Stimulated activated CD8-positive, alpha-beta memory T cell treated with anti-CD3 and anti-CD28 coated beads, Interleukin-4, amount 100 ng/mL, for 24 hours (primary cell): ENCODE measurements around the gene CYFIP1.

ENCODE experiments used
- DNase-seq: peaks from one replicate; pipeline ENCODE4 v3.0.0-alpha.2; 2020; ENCODE audit warnings: low read depth

Gene CYFIP1

DNA sequence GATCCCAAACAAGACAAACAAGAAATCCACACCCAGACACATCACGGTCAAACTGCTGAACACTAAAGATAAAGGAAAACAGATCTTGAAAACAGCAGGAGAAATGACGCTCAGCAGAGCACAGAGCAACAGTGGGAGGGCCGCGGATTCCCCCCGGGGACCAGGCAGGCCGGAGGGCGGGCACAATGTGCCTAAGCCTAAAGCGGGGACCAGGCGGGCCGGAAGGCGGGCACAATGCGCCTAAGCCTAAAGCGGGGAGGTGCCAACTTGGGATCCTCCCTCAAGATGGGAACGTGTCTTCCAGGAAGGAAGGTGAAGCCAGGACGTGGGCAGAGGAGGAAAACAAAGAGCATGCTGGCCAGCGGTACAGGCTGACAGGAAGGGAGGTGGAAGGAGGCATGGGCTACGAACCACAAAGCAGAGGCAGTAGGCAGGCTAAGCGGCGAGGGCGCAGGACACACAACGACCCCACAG is 31.1 kb downstream of the CYFIP1 start:
- DNase-seq, result peak; percentile 6

DNA sequence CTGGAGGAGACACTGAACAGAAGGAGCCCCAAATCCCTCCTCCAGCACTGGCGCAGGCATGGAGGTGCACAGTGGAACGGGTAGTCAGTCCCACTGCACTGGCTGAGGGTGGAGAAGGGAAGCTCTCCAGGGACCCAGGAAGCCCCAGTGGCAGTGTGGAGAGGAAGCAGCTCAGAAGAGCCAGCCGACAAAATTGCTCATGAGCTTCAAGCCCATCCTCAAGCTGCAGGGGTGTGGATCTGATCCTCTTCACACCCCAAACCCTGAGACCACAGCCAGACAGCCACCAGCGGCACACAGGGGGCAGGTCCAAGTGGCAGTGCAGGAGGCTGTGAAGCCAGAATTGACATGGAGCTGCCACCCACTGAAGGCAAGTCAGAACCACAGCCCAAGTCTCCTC is 32.1 kb downstream of the CYFIP1 start:
- DNase-seq, result no peak

DNA sequence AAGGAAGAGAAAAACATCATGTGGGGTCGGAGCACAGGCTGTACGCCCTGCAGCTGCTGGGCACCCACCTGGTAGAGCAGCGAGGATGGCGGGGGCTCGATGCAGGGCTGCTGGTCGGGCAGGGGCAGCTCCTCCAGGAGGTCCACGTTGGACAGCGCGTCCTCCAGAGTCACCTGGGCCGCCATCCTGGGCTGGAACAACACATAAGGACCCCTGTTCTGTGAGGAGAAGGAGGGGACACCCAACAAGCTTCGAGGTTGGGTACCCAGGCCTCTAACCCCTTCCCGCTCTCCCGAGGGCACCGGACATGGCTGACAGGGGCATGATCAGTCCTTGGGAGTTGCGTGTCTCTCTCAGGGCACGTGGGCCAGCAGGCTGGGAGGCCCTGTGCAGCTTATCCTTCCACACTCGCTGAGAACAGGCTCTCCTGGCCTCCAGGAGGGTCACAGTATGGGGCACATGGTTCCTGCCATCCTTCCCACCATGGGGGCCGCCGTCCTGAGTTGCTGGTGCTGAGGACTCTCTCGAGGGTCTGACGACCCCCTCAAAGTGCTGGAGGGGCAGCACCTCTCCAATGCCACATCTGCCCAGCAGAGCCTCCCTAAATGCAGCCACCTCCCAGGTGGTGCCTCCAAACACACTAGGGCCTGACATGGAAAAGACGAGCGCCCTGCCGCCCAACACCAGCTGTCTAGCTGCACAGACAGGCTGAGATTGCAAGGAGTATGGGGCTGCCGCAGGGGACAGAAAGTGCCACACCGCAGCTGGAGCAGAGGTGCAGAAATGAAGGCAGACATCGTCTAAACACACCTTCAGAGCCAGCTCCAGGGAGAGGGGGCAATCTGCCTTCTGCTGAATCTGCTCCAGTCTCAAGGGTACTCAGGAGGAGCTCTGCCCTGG is 32.8 kb downstream of the CYFIP1 start:
- no peak for DNase-seq

DNA sequence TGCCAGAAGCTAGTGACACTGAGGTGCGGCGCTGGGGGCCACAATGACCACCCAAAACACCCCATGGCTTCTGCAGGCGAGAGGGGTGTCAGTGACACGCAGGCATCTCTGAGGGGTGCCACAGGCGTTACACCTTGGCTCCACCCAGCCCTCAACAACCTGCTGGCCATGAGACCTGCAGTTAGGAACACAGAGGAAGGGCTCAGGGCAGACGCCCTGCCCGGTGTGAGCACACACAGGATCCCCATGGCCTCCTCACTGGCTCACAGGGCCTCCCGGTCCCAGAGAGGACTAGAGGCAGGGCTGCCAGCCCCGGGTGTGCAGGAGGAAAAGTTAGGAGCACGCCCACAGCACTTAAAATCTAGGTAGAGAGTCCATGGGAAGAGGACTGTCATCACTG is 35.1 kb downstream of the CYFIP1 start:
- DNase-seq, result no peak

DNA sequence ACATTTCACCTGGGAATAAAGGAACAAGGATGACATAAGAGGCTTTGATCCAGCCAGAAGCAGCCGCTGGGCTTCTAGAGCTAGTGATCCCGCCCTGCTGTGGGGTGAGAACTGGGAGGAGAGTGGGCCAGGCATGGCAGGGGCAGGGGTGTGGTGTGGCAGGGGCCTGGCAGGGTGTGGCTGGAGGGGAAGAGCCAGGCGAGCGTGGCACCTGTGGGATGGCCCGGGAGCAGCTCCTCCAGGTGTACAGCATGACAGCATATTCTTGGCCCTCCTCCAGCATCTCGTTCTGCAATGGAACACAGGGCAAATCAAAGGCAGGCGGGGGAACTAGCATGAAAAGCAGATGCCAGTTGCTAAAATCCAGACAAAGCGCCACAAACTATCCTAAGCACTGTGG is 35.5 kb downstream of the CYFIP1 start:
- DNase-seq, result no peak

DNA sequence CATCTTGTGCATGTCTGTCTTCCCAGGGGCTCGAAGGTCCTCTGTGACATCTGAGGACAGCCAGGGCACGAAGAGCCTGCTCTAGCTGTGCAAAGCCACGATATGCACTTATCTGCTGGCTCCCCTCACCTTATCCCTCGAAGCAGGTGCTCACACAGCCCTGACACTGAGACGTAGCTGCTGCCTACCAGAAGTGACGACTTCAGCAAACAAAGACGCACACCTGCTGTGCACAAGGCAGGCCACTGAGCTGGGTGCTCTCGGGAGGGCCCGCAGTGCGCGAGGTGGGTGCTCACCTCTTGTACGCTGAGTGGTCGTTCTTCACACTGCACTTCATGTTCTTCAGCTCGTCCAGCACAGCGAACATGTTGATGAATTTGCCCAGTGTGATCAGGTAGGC is 37.3 kb downstream of the CYFIP1 start:
- DNase-seq, result no peak

DNA sequence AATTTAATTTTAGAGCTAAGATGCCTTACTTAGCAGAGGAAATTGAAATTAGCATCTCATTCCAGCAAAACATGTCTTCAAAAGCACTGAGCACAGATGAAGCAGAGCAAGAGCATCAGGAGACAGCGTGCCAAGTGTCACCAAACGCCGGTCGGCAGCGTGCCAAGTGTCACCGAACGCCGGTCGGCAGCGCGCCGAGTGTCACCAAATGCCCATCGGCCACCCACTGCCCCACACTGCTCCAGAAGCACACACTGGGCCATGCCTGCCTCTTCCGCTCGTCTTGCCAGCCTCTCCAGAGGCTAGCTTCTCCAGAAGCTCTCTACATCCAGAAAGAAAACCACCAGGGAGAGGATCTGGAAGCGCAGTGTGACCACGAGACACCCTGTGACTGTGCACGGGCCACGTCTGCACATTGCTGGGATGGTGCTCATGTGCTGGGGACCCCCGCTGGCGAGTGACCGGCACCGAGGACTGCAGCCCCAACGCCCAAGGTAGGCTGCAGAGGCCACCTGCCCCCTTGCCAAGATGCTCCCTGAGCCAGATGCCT is 37.8 kb downstream of the CYFIP1 start:
- DNase-seq, result no peak

DNA sequence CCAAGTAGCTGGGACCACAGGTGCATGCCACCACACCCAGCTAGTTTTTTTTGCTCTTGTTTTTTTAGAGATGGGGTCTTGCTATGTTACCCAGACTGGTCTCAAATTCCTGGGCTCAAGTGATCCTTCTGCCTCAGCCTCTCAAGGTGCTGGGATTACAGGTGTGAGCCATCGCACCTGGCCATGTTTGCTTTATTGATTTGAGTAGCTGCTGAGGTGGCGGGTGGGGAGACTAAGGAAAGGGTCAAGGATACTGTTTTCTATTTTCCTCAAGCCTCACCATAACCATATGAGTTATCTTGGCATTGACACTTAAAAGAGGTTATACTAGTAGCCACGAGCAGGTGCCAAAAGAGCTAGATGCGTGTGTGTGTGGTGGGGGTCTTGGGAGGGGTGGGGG is 39.0 kb downstream of the CYFIP1 start:
- DNase-seq, result no peak

DNA sequence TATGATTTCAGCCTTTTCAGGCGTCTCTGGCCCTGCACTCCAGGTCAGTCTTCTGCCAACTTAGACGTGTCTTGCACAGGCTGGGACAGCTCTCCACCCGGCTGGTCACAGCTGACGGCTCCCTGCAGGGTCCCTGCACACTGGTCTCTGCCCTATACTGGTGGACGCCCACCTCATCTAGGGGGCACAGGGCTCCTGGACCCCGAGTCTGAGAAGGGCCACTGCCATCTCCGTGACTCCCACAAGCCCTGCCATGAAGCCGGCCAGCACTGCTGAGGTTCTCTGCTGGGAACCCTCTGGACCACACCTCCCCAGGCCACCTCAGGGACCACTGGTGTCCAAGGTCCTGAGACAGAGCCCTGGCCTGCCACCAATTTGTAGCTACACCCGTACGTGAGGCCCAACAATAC is 40.5 kb downstream of the CYFIP1 start:
- no peak for DNase-seq

DNA sequence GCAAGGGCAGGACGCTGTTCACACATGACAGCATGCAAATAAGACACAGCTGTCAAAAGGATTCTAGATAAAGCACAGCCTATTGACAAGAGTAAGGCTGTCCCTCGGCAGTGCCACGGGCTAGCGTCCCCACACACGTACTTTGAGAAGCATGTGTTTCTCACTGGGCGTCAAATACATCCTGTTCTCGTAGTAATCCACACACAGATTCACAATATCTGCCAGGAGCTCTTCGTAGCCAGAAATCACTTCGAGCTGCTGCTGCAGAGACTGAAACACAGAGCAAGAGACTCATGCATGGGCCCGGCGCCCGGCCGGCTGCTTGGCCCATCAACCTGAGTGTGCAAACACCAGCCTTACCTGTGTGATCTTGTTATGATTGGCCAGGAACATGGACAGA is 41.1 kb downstream of the CYFIP1 start:
- DNase-seq, result no peak

DNA sequence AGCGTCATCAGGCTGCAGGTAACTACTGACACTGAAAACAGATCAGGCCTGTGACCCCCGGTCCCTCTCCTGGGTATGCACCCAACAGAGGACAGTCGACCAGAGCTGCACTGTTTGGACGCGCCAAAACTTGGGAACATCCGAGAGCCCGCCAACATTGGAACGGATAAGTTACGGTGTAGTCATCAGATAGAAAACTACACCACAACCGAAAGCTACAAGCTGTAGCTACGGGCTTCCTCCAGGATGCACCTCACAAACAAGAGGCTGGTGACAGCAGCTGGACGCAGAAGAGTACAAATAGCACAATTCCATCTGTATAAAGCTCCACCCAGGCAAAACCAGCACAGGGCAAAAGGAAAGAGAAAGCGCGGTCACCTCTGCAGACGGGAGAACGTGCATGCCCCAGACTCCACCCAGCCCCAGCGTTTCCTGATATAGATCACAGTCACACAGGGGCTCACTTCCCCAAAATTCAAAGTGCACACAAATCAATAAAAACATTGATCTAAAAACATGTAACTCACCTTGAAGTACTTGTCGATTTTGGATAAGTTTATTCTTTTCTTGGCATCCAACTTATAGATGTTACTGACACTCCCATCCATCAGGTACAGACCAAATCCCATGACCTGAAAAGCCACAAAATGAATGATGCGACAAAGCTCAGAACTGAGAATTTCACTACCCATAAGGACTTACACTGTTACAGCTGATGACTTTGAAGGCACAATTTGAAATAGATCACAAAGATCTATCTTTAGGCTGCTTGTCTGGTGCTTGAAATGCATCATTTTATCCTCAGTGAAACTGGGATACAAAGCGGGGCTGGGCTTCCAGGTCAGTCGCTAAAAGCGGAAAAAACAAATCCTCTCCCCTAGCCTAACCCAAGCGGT is 43.3 kb downstream of the CYFIP1 start:
- no peak for DNase-seq

DNA sequence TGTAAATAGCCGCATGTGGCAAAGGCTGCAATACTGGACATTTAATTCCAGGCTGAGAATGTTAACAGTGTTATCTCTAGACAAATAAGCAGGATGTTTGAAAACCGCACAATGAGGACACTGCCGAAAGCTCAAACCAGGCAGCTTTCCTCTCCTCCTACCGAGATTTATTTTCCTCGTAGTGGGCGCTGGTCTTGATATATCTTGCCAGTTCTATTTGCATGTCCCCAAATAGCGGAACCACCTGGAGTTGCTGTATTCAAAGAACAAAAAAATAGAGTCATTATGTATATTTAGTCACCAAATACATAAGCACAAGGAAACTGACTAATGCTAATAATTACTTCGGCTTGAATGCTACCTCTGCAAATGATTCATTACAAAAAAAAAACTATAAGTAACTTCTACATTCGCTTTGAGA is 46.5 kb downstream of the CYFIP1 start:
- DNase-seq, result no peak

DNA sequence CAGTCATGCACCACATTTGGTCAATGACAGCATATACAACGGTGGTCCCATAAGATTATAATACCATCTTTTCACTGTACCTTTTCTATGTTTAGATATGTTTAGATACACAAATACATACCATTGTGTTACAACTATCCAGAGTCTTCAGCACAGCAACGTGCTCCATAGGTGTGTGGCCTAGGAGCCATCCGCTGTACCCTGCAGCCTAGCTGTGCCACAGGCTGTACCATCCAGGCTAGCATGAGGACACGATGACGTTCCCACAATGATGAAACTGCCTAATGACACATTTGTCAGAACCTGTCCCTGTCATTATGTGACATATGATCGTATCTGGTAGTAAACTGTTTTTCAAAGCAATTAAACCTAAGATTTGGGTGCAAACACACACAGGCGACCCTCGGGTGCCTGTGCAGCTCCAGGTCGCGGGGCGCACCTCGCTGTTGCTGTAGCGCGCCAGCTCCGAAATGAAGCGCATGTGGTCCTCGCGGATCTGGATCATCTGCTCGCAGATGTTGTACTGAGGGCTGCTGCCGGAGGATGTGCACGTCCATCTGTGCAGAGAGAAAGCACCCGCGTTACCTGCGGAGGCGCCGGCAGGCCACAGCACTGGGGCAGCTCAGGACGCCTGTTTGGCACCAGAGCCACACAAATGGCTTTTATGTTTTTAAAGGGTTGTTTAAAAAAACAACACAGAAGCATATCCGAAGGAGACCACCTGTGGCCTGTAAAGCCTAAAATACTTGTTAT is 48.2 kb downstream of the CYFIP1 start:
- DNase-seq, result no peak

DNA sequence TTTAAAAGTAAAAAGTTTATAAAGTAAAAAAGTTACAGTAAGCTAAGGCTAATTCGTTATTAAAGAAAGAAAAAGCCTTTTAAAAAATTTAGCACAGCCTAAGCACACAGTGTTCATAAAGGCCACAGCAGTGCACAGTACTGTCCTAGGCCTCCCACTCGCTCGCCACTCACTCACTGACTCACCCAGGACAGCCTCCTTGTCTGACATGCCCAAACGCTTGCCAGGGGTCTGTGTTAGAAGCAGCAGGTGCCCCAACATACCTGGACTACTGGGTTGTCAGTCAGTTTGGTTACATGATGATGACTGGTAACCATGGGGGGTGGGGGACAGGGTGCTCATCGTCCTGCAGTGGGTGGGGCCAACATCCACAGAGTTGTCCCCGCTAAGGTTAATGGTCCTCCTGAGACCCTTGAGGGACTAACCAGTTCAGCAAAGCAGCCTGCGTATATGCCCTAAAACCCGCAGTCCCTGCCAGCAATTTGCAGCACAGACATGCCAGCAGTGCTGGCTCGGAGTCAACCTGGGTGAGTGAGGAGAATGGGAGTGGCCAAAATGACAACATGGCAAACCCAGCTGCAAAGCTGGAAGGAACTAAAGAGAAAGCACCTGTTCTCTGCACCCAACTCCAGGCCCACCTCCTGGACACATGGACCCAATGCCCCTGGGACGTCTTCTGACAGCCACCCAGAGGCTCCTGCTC is 49.2 kb downstream of the CYFIP1 start:
- no peak for DNase-seq

DNA sequence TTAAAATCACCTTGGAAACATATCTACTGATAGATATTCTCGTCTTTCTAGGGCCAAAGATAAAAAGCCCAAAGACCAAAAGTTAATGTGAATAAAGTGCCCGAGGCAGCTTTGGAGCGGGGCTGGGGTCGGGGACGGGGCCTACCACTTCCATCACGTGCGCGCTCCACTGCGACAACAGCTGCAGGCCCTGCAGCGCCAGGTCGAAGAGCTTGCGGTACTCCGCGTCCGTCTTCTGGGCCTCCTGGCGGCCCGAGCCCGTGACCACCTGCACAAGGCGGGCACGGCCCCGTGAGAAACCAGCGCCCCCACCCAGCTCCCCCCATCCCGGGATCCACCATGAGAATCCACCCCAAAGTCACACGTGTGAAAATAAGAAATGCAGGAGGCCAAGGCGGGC is 52.4 kb downstream of the CYFIP1 start:
- DNase-seq, result no peak

DNA sequence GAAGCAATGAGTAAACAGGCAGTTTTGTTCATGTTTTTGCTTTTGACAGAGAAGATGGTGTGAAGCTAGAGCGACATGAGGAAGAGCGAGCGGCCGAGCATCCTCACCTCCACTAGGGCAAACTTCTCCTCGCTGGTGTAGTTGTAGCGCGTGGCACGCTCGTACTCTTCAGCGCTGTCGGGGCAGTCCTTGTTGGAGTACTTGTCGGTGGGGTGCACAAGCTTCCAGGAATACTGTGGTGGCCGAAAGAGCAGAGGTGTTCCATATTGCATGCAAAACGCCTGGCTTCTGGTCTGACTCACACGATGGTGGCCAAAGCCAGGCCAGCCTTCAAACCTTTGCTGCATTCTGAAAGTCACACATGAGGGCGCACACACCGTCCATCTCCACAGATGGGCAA is 54.3 kb downstream of the CYFIP1 start:
- DNase-seq, result no peak

DNA sequence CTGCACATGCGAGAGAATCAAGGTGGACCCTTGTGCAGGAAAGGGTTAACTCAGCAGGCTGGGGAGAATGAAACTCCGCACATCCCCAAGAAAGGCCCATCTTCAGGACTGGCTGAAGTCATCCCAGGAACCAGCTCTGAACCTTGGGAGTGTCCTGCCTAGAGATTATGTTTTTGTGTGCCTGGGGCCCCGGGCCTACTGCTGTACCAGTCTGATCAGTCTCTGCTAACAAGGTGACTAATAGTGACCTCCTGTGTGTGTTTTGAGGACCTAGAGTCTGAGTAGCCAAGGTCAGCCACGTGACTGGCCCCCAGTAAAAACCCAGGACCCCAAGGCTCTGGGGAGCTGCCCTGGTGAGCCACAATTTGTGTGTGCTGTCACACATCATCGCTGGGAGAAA is 58.2 kb downstream of the CYFIP1 start:
- no peak for DNase-seq

DNA sequence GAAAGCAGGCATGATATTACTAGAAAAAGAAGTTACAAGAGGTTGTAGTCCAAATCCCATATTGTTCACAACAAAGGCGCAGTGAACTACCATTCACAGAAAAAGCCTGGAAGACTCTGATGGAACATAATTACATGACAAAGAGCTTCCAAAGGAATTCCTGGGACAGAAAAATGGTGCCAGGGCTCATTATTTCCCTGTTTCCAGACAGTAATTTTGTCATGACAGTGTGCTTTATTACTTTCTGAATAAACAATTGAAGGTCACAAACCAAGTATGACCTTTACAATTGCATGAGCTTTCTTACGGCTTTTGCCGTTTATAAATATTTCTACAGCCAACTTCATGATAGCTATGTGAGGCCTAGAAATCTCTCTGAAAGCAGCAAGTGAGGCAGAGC is 61.0 kb downstream of the CYFIP1 start:
- no peak for DNase-seq

DNA sequence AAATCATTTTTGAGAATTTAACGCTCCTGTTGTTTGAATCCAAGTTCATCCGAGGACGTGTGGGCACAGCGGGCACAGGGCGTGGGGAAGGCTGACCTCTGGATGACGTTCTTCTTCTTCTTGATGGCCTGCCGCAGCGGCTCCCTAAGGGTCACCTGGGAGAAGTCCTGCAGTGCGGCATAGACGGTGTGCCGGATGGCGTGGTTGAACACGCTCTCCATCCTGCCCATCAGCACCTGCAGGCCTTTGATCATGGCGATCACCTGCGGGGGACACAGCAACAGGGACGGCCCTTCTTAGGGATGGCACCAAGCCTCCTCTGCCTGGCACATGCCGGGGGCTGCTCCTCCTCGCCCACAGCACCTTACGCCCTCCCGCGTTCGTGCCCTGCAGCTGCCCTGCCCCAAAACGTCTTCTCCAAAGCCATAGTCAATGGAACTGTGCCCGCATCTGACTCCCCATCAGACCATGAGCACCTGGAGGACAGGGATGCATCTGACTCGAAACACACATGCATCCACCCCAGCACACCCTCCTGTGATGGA is 61.5 kb downstream of the CYFIP1 start:
- no peak for DNase-seq

DNA sequence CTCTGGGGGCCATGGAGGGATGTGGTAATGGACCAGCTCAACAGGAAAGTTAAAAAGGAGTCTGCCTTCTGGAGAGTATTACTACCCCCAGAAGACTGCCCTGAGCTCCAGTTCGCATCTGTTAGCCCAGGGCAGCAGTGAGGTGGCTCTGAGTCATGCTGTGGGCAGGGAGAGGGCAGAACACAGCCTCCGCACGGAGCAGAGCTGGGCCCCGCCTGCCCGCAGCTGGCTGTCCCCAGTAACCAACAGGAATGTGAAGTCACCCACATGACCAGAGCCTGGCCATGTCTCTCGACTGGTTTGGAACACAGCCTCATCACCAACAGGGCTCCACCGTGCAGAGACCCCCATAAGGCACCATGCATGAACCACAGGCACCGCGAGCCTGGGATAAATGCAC is 62.1 kb downstream of the CYFIP1 start:
- DNase-seq, result no peak

DNA sequence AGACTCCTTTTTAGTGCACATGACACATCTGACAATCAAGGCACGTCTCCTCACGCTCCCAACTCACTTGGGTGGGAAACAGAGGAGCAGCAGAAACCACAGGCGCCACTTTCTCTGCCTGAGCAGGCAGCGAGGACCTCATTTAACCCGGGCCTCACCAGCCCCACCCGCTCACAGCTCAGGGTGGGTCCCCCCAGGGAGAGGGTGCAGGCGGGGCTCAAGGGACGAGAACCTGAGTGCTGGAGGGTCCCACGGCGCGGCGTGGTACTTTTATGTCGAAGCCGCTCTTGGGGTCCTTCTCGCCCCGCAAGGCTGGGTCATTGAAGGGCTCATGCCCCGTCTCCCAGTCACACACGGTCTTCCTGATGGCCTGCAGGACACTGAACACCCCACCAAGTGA is 62.6 kb downstream of the CYFIP1 start:
- no peak for DNase-seq
